Psoas muscle (tissue), 8 donors: ENCODE data around the gene MAPK7. TPM values are rescaled to one million over a fixed set of nuclear protein-coding genes. Genes with fewer than 3 reads are reported as not detected.

Source experiments
- ATAC-seq, 4 donors: fragments of 200-7000 bp; cut with Tn5 transposase; one replicate each; pipeline ENCODE4 v1.9.1; 2020; ENCODE audit warnings: moderate library complexity in 3 of 4, mild to moderate bottlenecking in 2 of 4
- DNase-seq, 2 donors: peaks; one replicate each; pipeline ENCODE4 v3.0.0-alpha.2; 2020
- H3K27ac ChIP-seq: fragments of 200-600 bp; one replicate; pipeline ENCODE4 v1.8.0; 2022
- H3K27me3 ChIP-seq, 3 donors: fragments of 200-600 bp in 1 of 3; one replicate each; pipeline versions ENCODE4 v1.6.1 to v1.8.0; 2013 to 2022; ENCODE audit warnings: low read length in 2 of 3, mild to moderate bottlenecking in 2 of 3, moderate library complexity in 1 of 3; ENCODE audit not compliant: insufficient read depth in 3 of 3
- H3K36me3 ChIP-seq, 2 donors: fragments of 200-600 bp in 1 of 2; one replicate each; pipeline versions ENCODE4 v1.6.1 to v1.8.0; 2013 to 2022; ENCODE audit warnings: low read depth in 1 of 2, mild to moderate bottlenecking in 1 of 2, moderate library complexity in 1 of 2; ENCODE audit not compliant: insufficient read depth in 1 of 2
- H3K4me1 ChIP-seq: fragments of 200-600 bp; one replicate; pipeline ENCODE4 v1.8.0; 2022
- H3K4me3 ChIP-seq: fragments of 200-600 bp; one replicate; pipeline ENCODE4 v1.8.0; 2022; ENCODE audit warnings: mild to moderate bottlenecking
- H3K9me3 ChIP-seq: fragments of 200-600 bp; one replicate; pipeline ENCODE4 v1.8.0; 2022
- WGBS, 3 donors: extraction: QIAGEN DNeasy Blood & Tissue Kit; methylation state at CpG; one replicate each; pipeline versions ENCODE4 v1.1.6 to v1.1.7; 2013; 5-methylcytosine and 5-hydroxymethylcytosine counted together
- intact Hi-C, 2 donors: fragments of 100-400 bp; cut with DNase I; formaldehyde crosslinking; loops; one replicate each; pipeline versions ENCODE4 v1.11.0 to v1.14.2; 2022
- polyA plus RNA-seq, 3 donors: library from polyadenylated mRNA; stranded (reverse); fragments of 200-250 nt; gene quantifications; one replicate each; pipeline ENCODE4 v1.2.3, GENCODE V29; 2013
- total RNA-seq, 4 donors: library from RNA; stranded (reverse); fragmentation: NEBNext Ultra II Directional in 2 of 4; extraction: Animal tissue kit (Norgen Biotek cat#: 25700) in 2 of 4; gene quantifications; one replicate each; pipeline versions ENCODE4 v1.2.1 to v1.2.4, GENCODE V29; 2021 to 2023
- TF ChIP-seq, protein P1 (sequence below): fragments of 200-600 bp; IDR thresholded peaks from one replicate; pipeline ENCODE4 v1.8.0; 2022; ENCODE audit warnings: antibody characterized with exemption
- donor health status: healthy with polysubstance abuse.
- donor health status: DM: no; HTN: no; CAD: no; lungs with moderate emphysema.
- donor health status: Bipolar disorder and iron deficiency.
- donor health status: healthy.
- donor health status: DM: yes; HTN: yes; CAD: no.
- donor health status: DM: no; HTN: no; CAD: no.
- donor health status: DM: no; HTN: no; CAD: no.
- donor health status: DM: yes; HTN: yes; CAD: no.

The MAPK7 gene
- total and polyA plus RNA-seq, 7 donors = 6.1 to 12.6 (median 7.5) TPM

DNA sequence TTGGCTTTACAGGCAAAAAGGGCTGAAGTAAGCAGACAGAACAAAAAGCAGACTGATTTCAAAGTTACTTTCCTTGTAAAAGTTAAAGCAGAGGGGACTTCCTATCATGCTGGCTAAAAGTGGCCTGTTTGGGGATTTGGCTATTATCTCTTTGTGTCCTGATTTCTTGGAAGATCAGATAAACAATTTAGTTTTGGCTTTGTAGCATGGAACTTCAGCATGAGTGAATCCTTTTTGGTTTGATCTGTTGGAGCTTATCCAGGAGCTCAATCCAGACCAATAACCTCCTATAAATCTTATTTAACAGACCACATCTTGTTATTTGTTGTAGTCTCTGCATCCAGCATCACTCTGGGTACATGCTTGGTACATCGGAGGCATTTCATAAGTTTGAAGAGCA is 23.9 kb downstream of the MAPK7 start:
- Histone ChIP-seq H3K9me3 (no peaks in the 10 kb centered on the region), H3K27me3 (no peaks in the 10 kb centered on the region), H3K27ac (no peak overlapping the region), H3K36me3 (no peaks in the 10 kb centered on the region), H3K4me1 (no peaks in the 10 kb centered on the region), H3K4me3 (no peak overlapping the region)
- WGBS, 3 donors = 50 to 65% (median 55%) methylated on average over 1 of the region's 1 CpG
- DNase-seq (no peak), ATAC-seq (no peak)
- TF ChIP-seq, protein P1, sequence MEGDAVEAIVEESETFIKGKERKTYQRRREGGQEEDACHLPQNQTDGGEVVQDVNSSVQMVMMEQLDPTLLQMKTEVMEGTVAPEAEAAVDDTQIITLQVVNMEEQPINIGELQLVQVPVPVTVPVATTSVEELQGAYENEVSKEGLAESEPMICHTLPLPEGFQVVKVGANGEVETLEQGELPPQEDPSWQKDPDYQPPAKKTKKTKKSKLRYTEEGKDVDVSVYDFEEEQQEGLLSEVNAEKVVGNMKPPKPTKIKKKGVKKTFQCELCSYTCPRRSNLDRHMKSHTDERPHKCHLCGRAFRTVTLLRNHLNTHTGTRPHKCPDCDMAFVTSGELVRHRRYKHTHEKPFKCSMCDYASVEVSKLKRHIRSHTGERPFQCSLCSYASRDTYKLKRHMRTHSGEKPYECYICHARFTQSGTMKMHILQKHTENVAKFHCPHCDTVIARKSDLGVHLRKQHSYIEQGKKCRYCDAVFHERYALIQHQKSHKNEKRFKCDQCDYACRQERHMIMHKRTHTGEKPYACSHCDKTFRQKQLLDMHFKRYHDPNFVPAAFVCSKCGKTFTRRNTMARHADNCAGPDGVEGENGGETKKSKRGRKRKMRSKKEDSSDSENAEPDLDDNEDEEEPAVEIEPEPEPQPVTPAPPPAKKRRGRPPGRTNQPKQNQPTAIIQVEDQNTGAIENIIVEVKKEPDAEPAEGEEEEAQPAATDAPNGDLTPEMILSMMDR = no peak
- intact Hi-C loops = no loop called here

GRCh38 chr17:19403021-19403420 is 24.7 kb downstream of the MAPK7 start:
- 85 to 94% (median 90%) methylated on average over 4 of the region's 4 CpGs for WGBS, 3 donors
- intact Hi-C loops = no loop called here

DNA sequence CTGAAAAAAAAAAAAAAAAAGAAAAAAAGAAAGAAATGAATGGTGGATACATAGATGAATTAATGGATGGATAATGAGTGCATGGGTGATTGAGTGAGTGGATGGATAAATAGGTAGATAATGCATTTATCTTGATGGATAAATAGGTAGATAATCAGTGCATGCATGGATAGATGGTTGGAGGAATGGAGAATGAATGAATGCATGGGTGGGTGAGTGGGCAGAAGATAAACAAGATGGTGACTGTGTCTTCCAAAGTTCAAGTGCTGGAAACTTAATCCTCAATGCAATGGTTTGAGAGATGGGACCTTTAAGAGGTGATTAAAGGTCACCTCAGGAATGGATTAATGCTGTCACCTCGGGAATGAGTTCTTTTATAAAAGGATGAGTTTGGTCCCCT is 26.0 kb downstream of the MAPK7 start:
- no peaks in the 10 kb centered on the region for H3K27me3 ChIP-seq
- ATAC-seq = no peak
- TF ChIP-seq, protein P1 = no peak
- no peaks in the 10 kb centered on the region for H3K4me1 ChIP-seq
- 82 to 88% (median 83%) methylated on average over 1 of the region's 1 CpG for WGBS, 3 donors
- intact Hi-C loops = no loop called here
- no peak for DNase-seq
- no peak overlapping the region for H3K4me3 ChIP-seq
- no peak overlapping the region for H3K27ac ChIP-seq
- no peaks in the 10 kb centered on the region for H3K9me3 ChIP-seq
- no peaks in the 10 kb centered on the region for H3K36me3 ChIP-seq

More at GRCh38 chr17:19403021-19403420, 24.7 kb downstream of the MAPK7 start:
- H3K4me1 ChIP-seq = no peaks in the 10 kb centered on the region
- H3K9me3 ChIP-seq = no peaks in the 10 kb centered on the region
- TF ChIP-seq, protein P1 = no peak
- ATAC-seq (no peak), DNase-seq (no peak)
- H3K4me3 ChIP-seq = no peak overlapping the region
- no peaks in the 10 kb centered on the region for H3K36me3 ChIP-seq
- H3K27me3 ChIP-seq = no peaks in the 10 kb centered on the region
- no peak overlapping the region for H3K27ac ChIP-seq

DNA sequence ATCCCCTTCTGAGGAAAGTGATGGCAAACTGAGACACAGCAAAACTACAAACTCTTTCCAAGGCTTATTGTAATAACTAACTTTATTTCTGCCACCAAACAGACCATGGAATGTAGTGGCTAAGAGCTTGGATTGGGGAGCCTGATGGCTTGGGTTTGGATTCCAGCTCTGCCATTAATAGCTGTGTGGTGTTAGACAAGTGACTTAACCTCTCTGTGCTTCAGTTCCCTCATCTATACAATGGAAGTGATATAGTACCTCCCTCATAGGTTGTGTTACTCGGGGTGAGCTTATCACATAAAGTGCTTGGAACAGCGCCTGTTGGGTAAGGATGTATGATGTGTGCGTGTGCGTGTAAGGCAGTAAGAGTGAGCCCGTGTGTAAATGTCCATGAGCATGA is 26.8 kb downstream of the MAPK7 start:
- intact Hi-C loops = no loop called here
- Histone ChIP-seq H3K9me3 (no peaks in the 10 kb centered on the region), H3K27me3 (no peaks in the 10 kb centered on the region), H3K27ac (no peak overlapping the region), H3K36me3 (no peaks in the 10 kb centered on the region), H3K4me3 (no peak overlapping the region), H3K4me1 (no peaks in the 10 kb centered on the region)
- ATAC-seq (no peak), DNase-seq (no peak)
- 90 to 95% (median 91%) methylated on average over 5 of the region's 5 CpGs for WGBS, 3 donors
- TF ChIP-seq, protein P1 = no peak

DNA sequence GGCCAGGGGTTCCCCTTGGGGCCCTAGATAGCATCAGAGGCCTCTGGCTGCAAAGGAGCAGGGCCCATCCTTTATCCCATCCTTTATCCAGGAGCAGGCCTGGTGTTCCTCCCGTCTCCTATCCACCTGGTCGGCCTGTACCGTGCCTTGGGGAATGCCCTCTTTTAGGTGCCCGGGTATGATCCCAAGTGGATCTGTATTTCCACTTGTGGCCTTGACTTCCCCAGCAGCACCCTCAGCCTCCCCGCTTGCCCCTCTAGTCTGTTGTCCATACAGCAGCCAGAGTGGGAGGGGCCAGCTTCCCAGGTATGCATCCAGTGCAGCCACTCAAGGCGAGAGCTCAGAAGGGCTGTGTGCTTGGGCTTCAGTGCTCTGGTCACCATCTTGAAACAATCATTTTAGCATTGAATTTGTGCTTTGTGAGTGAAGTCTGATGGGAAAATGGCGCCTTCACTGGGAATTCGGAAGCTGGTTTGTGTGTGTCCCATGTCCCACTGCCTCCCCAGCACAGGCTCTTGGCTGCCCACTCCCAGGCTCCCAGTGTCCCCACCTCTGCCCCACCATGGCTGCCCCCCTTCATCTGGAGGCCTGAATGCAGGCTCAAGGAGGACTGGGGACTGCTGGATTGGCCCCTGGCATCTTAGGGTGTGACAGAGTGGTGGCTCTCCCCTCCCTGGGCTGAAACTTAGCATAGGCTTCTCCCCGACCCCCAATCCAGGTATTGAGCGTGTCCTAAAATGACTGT is 29.5 kb downstream of the MAPK7 start:
- no peak overlapping the region for H3K27ac ChIP-seq
- no peaks in the 10 kb centered on the region for H3K36me3 ChIP-seq
- intact Hi-C loops = no loop called here
- H3K9me3 ChIP-seq = no peaks in the 10 kb centered on the region
- 95 to 99% (median 99%) methylated on average over 10 of the region's 10 CpGs for WGBS, 3 donors
- ATAC-seq (no peak), DNase-seq (no peak)
- H3K27me3 ChIP-seq = no peaks in the 10 kb centered on the region
- H3K4me1 ChIP-seq = no peaks in the 10 kb centered on the region
- TF ChIP-seq, protein P1 = no peak
- H3K4me3 ChIP-seq = no peak overlapping the region
